HG02981 (cell line): ENCODE measurements around the gene RHOA.
A peak's percentile ranks its signal among the peaks of the same experiment; 100 is the strongest.
"Not testable (repeated sequence)": the region's sequence is repeated elsewhere in the genome, so short reads cannot be mapped to it uniquely, and the experiment has no call there.

ENCODE experiments used
- ATAC-seq: cut with Tn5 transposase; IDR thresholded peaks from one replicate; pipeline ENCODE4 v1.9.1; 2021; ENCODE audit warnings: mild to moderate bottlenecking, moderate library complexity; ENCODE audit not compliant: unreplicated experiment

The RHOA gene

GRCh38 chr3:49371946-49372345 is 39.8 kb downstream of the RHOA start:
- ATAC-seq, result no peak

GRCh38 chr3:49370585-49371290 is 41.0 kb downstream of the RHOA start:
- no peak for ATAC-seq

GRCh38 chr3:49362561-49362960 is 49.2 kb downstream of the RHOA start:
- no peak for ATAC-seq

GRCh38 chr3:49359623-49360022 is 52.2 kb downstream of the RHOA start:
- ATAC-seq, result no peak

DNA sequence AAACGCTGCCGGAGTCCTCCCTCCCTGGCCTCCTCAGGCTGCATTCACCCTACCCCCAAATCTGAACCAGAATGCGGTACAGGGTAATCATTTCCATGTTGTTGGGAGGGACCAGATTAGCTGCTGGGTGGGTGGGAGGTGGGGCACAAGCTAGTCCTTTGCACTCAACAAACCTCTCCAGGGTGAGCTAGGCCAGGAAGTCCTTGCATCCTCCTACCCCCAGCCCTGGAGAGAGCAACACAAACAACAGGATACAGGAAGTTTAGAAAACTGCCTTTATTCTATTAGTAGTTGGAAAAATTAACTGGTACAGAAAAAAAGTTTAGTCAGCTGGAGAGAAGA is 52.9 kb downstream of the RHOA start:
- ATAC-seq, result peak; percentile 2

DNA sequence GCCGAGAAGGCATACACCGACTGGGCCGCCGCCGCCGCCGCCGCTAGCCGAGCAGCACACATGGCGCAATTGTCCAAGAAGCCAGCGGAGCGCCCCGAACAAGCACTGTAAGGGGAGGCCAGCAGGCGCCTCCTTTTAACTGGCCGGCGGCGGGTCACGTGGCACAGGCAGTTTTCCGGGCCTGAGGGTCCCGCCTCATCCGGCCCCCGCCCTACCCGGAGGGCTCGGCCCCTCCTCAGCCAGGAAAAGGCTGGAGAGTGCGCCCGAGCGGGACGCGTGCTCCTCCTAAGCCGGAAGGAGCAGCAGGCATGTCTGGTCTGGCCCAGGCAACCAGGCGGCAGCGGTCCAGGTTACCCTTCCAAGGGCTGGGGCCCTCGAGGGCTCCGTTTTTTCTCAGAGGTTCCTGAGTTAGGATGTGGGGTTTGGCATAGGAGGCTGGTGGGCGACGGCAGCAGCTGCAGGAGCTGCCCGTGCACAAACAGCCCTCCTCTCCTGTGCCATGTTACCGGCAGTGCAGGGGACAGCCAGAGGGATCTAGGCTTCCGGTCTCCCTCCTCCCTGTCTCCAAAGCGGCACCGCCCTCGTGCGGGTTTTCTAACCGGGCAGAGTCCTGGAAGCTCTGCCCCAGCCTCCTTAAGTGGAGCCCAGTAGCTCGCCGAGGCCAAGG is 53.4 kb downstream of the RHOA start, which contains the start of gene GPX1:
Gene GPX1 (minus strand): TSS at position 137 of the 667 bp plus-strand sequence. CDS start 75 bp downstream, at position 62.
- ATAC-seq, result peak; percentile 76

GRCh38 chr3:49357443-49358216 is 54.1 kb downstream of the RHOA start:
- peak; percentile 20 for ATAC-seq

DNA sequence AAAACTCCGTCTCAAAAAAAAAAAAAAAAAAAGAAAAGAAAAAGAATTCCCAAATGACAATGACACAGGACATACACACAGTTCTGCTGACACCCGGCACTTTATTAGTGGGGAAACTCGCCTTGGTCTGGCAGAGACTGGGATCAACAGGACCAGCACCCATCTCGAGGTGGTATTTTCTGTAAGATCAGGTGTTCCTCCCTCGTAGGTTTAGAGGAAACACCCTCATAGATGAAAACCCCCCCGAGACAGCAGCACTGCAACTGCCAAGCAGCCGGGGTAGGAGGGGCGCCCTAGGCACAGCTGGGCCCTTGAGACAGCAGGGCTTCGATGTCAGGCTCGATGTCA is 54.7 kb downstream of the RHOA start:
- ATAC-seq, result not testable (repeated sequence)

- no peak for ATAC-seq
Observed at GRCh38 chr3:49352890-49353421, 58.8 kb downstream of the RHOA start.

DNA sequence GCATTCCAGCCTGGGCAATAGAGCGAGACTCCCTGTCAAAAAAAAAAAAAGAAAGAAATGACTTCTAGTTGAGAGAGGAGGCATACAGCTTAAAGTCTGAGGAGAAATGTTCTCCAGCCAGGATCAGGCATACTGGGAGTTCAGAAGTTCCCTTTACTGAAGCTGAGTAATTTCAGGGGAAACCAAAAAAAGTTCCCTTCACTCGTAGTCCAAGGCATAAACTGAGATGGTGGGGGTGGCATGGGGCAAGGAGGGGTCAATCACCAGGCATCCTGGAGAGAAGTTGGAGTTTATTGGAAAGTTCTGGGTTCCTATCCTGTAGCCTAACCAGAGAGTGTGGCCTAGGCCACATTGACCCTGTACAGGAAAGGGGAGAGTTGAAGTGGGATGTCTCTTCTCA is 59.5 kb downstream of the RHOA start:
- ATAC-seq, result no peak

DNA sequence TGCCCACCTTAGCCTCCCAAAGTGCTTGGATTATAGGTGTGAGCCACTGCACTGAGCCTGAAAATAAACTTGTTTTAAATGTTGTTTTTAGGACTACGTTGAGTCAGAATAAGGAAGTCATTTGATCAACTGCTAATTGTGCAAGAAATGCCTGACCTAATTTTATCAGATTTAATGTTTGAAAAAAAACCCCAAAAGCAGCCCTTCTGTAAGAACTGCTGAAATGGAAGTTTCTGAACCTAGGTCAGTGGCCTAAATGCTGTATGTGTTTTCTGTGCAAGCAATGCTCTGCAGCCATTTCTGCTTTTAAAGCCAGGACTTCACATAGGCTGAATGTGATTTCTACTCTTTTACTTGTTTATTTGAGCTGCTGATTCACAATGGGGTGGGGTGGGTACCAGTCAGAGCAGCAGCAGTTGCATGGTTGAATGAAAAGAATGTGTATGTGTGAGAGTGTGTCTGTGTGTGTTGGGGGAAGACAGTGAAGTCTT is 60.2 kb downstream of the RHOA start:
- no peak for ATAC-seq

DNA sequence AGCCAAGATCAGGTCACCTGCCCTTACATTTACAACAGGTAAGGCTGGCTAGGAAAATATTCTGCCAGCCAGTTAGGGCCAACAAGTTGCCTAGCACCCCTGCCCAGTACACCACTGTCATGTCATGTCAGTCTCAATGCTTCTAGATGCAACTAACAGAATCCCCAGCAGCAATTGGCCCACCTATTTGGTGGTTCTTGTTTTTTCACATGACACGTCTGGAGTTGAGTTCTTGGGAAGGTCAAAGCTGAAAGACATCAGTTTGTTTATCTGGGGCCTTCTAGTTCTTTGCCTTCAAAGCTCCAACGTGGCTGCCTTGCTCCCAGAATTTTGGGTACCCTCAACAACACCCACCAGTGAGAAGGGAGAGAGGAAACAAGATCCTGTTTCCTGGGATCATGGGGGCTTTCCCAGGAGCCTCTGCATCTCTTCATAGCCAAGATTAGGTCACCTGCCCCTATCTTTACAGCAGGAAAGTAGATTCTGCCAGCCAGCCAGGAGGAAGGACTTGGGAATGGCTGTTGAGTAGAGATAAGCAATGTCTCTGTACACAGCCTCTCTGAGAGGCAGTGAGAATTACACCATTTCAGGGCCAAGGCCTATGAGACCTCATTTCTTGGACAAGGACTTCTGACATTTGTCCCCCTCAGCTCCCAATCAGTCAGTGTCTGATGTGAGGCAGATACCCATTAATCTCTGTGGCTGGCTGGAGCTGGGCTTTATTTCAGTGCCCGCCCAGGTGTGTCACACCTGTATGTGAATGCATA is 62.2 kb downstream of the RHOA start:
- no peak for ATAC-seq

- ATAC-seq, result not testable (repeated sequence)
Observed at GRCh38 chr3:49348361-49348760, 63.4 kb downstream of the RHOA start.

GRCh38 chr3:49346797-49347251 is 65.0 kb downstream of the RHOA start:
- no peak for ATAC-seq

- ATAC-seq, result no peak
Observed at GRCh38 chr3:49343163-49343562, 68.6 kb downstream of the RHOA start.

GRCh38 chr3:49341996-49342395 is 69.8 kb downstream of the RHOA start:
- ATAC-seq, result no peak

DNA sequence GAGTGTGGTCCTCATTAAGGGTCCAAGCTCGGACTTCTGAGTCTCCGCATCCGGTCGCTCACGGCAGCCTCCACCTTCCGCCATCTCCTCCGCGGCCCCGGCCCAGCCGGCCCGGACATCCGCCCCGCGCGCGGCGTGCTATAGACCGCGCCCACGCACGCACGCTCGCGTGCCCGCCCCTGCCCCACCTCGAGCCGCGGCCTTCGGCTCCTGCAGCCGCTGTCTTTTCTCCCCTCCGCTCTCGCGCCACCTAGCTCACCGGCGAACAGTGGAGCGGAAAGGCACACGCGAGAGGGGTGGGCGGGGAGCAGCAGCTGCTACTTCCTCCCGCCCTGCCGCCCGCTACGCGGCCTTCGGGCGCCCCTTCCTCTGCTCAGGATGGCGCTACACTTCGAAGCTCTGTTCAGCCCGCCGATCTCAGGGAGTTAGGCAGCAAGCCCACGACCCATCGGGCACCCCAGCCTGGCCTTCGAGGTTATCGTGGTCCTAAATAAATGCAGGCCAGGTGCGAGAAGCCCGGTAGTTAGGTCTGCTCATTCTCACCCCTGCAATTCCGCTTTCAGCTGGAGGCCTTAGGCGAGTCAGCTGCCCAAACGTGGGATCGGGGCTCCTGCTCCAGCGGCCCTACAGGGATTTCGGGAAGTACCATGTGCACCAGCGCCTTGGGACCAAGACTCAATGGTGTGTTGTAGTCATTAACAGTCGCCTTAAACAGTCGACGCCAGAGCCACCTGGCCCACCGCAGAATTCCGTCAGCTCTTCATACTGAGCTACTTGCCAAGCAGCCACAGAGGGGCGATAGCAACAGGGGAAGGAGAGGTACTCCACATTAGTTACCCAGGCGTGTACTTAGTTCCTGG is 71.6 kb downstream of the RHOA start, which contains the start of gene USP4:
Gene USP4 (minus strand): TSS at position 113 of the 860 bp plus-strand sequence. CDS start 29 bp downstream, at position 84.
- ATAC-seq, result peak; percentile 81

GRCh38 chr3:49339581-49339940 is 72.2 kb downstream of the RHOA start:
- ATAC-seq, result no peak

GRCh38 chr3:49333916-49334633 is 77.7 kb downstream of the RHOA start:
- ATAC-seq, result no peak
